Measurements from ENCODE around the gene NTF4.
"Not testable (repeated sequence)": the region's sequence is repeated elsewhere in the genome, so short reads cannot be mapped to it uniquely, and the experiment has no call there.

Gene NTF4

GRCh38 chr19:49028686-49029085, 35.9 kb downstream of the NTF4 start:
- not testable (repeated sequence) for H3K4me3 ChIP-seq, H3K27ac ChIP-seq

- H3K4me3 ChIP-seq, H3K27ac ChIP-seq: not testable (repeated sequence)
These were observed 39.0 kb downstream of the NTF4 start for GRCh38 chr19:49025599-49025998.

DNA sequence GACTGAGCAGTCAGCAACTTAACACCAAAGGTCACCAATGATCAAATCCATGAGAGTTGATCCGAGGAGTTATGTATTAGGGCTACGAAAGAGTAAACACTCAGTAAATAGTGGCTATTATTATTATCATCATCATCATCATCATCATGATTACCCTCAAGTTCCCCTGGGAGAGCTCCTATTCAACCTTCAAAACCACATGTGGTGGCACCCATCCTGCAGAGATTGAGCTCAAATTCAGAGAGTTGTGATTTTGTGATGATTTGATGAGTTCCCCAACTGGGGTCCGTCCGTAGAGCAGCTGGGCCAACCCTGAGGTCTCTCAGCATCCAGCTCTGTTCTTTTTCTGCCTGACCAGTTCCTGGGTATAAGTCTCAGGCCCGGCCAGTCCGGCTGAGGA, 39.5 kb downstream of the NTF4 start:
- H3K4me3 ChIP-seq, H3K27ac ChIP-seq: not testable (repeated sequence)

- H3K4me3 ChIP-seq, H3K27ac ChIP-seq: not testable (repeated sequence)
These were observed 40.4 kb downstream of the NTF4 start, which contains the start of gene CGB3 for GRCh38 chr19:49024233-49024632. Gene CGB3, minus strand, starts transcription at chr19:49024333. Its CDS starts 362 bp downstream, at chr19:49023971.

- Histone ChIP-seq H3K27ac (no peak overlapping the region), H3K4me3 (no peak overlapping the region)
These were observed 42.5 kb downstream of the NTF4 start for GRCh38 chr19:49022116-49022515.

DNA sequence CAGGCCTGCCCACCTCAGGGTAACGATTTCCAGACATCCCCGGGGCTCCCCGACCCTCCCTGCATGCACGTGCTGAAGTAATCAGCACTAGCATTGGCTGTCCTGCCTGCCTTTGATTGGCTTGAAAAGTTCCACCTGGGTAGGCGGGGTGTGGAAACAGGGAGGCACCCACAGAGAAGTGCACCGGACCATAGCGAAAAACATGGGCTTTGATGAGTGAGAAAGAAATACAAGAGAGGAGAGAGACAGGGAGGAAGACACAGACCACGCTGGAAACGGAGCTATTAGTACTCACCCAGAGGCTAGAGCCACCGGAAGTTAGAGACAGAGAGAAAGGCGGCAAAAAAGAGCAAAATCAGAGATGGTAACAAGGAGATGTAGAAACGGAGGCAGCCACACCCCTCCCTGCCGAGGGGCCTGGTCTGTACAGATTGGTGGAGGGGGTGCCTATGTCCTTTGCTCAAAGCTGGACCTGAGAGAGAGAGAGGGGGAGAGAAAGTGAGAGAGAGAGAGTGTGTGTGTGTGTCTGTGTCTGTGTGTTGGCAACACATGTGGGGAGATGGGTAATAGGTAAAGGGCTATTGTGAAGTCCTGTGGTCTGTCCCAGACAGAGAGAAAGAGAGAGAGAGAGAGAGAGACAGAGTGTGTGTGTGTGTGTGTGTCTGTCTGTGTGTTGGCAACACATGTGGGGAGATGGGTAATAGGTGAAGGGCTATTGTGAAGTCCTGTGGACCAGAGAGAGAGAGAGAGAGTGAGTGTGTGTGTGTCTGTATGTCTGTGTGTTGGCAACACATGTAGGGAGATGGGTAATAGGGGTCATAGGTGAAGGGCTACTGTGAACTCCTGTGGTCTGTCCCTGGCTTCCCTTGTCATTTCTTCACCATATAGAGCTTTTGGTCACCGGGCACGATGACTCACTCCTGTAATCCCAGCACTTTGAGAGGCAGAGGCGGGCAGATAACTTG, 43.4 kb downstream of the NTF4 start:
- Histone ChIP-seq H3K4me3 (no peak overlapping the region), H3K27ac (no peak overlapping the region)

GRCh38 chr19:49020342-49020741, 44.3 kb downstream of the NTF4 start:
- H3K27ac ChIP-seq = no peak overlapping the region
- H3K4me3 ChIP-seq = no peak overlapping the region

DNA sequence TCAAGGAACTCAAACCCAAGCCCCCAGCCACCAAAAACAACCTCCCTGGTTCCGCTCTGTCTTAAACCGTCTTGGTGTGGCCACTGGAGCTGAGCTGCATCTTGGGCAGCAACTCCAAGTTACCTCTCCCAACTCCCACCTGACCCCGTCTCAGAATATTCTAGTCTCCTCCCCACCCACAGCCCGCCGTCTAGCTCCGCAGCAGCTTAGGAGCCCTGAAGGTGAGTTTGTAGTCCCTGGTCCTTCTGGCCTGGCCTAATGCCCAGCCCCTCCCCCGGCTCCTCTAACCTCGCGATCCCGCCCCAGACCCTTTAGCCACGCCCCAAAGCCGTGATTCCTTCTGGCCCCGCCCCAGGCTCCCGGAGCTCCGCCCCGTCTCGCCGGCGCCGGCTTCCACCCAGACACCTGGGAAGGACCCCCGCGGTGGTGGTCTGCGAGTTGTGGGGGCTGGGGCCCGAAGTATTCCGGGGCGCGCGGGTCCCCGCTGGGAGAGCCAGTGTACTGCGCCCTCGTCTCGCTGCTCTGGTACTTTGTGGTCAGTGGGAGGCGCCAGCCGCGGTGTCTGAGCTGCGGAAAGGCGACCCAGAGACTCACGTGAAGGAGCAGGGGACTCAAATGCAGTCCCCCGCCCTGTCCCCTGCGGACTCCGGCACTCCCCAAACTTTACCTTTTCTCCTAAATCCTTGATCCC, 45.2 kb downstream of the NTF4 start:
- H3K27ac ChIP-seq = peak overlapping the region in 2 of 21 experiments; percentile 29
- peak overlapping the region; percentile 19 to 48 (median 37) for H3K4me3 ChIP-seq

DNA sequence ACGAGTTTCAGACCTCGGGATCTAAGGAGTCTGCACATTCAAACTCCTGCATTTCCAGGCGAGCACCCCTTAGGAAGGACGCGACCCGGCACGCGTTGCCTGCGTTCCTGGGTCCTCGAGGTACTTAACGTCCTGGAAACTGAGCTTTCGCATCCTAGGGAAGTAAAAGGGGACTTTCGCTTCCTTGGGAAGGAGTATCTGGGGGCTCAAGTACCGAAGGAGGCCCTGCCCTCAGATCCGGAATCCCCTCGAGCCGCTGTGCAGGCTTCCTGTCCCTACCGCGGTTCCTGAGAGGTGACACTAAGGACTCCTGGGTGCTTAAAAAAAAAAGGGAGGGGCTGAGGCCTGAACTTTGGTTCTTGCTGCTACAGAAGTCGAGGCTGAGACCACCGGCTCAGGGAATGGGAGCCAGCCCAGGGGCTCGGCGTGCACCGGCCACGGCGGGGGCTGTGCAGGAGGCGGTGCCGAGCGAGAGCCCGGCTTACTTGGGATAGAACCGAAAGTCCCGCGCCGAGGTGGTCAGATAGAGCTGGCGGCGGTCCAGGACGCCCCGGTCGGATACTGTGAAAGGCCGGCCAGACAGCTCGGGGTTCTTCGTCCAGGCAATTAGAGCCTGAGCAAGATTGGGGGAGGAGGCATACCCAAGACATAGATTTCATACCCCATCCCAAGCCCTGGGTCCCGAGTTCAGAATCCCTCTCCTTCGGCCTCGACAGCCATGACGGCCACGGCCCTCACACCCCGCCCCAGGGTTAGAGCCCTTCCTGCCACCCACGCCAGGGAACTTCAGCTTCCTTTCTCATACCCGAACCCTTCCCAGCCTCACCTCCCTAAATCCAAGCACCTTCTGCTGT, 46.0 kb downstream of the NTF4 start:
- Histone ChIP-seq H3K27ac (peak overlapping the region in 3 of 21 experiments; percentile 8 to 69 (median 60)), H3K4me3 (peak overlapping the region; percentile 19 to 48 (median 37))

DNA sequence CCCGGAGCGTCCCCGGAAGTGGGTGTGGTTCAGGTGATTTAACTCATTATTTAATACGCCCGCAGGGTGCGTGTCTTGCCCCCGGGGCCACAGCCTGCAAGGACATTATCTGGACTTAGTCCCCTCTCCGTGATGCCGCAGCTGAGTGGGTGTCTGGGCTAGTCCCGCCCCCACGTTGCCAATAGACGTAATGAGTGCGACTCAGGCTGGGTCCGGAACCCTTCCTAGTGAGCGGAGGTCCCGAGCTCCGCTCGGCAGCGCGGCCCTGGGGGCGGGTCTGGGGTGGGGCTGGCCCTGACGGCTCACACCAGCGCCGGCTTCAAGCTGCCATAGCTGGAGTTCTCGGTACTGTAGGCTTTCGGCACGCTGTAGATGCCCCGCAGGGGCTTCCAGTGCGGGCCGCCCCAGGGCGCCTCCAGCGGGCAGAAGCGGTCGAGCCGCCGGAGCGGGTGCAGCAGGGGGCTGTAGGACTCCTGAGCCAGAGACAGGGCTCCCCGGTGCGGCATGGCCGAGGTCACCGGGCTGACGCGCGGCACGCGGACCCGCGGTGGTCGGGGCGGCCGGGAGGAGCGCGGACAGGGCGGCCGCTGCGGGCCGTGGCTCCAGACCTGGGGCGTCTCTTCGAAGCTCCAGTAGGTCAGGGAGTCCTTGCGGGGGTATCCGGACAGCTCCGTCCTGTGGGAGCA, 46.8 kb downstream of the NTF4 start:
- peak overlapping the region; percentile 19 to 48 (median 37) for H3K4me3 ChIP-seq

GRCh38 chr19:49017041-49017665, 47.5 kb downstream of the NTF4 start, which contains the start of gene LHB:
Gene LHB, minus strand, starts transcription at chr19:49017091. Its CDS starts 10 bp downstream, at chr19:49017081.
- H3K4me3 ChIP-seq = peak within 1 kb of the TSS; percentile 19 to 48 (median 37)
- peak within 1 kb of the TSS in 8 of 21 experiments; percentile 4 to 69 (median 23) for H3K27ac ChIP-seq

More for the DNA sequence above, 46.8 kb downstream of the NTF4 start:
- H3K27ac ChIP-seq = peak overlapping the region in 8 of 21 experiments; percentile 4 to 69 (median 23)

GRCh38 chr19:49016067-49016839, 48.4 kb downstream of the NTF4 start:
- Histone ChIP-seq H3K27ac (no peak overlapping the region), H3K4me3 (no peak overlapping the region)

DNA sequence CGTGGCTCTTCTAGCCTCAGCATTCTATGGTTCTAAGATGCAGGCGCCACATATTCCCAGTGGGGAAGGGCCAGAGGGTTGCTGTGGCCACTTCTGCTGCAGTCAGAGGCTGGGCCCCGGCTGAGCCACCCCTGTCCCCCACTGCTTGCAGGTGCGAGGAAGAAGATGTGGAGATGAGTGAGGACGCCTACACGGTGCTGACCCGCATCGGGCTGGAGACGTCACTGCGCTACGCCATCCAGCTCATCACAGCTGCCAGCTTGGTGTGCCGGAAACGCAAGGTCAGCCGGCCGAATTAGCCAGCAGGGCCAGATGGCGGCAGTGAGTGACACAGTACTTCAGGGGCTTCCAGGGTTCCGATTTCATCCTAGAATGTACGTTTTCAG, 49.8 kb downstream of the NTF4 start:
- Histone ChIP-seq H3K27ac (no peak overlapping the region), H3K4me3 (no peak overlapping the region)

DNA sequence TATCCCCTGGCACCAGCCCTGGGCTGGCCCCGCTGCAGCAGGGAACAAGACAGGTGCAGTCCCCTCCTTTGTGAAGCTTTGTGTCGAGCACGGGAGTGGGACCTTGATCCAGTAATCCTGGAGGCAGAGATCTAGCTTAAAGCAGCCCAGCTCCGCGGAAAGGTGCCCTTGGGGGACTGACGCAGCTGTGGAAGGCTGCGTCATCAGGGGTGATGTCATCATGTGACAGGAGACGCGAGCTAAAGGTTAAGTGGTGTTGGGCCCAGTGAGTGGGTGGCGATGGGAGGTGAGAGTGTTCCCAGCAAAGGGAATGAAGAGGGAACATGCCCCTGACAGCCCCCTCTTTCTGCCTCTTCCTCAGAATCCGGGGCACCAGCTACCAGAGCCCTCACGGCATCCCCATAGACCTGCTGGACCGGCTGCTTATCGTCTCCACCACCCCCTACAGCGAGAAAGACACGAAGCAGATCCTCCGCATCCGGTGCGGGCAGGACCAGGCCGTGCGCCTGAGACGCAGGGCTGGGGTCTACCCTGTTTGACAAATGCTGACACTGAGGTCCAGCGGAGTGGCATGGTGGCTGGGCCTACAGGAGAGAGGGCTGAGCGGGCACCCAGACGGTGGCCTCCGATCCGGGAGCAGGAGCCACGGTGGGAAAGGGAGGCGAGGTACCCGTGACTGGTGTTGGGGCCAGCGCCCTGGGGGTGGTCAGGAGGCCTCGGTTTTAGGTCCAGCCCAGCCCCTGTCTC, 50.3 kb downstream of the NTF4 start:
- Histone ChIP-seq H3K4me3 (no peak overlapping the region), H3K27ac (no peak overlapping the region)

DNA sequence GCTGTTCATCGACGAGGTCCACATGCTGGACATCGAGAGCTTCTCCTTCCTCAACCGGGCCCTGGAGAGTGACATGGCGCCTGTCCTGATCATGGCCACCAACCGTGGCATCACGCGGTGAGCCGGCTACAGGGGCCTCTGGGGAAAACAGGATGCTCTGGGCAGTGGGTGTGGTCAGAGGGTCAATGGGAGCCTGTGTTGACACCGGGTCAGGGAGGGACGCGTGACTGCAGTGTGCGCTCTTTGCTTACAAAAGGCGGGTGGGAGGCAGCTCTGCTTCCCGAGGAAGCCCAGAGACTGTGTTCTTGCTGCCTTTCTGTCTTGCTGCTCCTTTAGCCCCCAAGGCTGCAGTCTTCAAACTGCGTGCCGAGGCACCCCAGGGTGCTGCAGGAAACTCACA, 53.4 kb downstream of the NTF4 start:
- H3K4me3 ChIP-seq = no peak overlapping the region
- no peak overlapping the region for H3K27ac ChIP-seq
